ENCODE data around the gene ATAD2B.

ATAD2B gene

DNA sequence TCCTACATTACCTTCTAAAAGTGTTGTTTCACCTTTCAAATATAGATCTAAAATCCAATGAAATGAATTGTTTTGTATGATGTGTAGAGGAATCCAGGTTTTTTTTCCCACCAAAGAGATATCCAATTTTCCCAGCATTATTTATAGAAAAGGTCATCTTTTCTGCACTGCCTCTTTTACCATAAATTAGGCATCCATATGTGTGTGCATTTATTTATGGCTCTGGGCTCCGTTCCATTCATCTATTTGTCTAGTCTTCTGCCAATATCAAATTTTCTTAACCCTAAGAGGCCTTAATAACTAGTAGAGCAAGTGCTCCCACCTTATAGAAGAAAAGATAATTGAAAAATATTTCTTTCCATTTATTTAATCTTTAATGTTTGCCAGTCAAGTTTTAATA is 88.3 kb downstream of the ATAD2B start:
- DNase-seq = no peak

GRCh38 chr2:23837871-23838270 is 89.1 kb downstream of the ATAD2B start:
- DNase-seq = no peak

DNA sequence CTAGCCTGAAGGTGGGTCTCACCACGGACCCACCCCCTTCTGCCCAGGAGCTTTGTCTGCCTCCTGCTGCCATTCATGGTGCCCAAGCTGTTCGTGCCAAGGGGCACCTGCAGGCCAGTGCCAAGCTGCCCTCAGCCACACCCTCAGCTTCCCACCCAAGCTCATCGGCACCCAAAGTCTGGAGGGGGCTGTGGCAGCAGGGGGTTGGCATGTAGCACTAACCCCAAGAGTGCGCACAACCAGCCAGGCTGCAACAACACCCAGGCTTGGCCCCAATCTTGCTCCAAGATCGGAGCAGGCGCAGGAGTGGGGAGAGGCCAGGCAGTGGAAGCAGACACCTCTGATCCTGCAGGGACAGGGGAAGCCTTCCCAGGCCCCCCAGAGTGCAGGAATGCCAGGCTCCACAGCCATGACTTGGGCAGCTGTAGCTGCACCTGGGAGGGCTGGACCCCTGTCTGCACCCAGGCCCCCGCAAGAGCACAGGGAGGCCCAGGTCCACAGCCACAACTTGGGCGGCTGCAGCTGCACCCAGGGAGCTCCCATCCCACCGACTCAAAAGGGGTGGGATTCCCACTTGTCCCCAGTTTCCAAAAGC is 89.9 kb downstream of the ATAD2B start:
- no peak for DNase-seq

DNA sequence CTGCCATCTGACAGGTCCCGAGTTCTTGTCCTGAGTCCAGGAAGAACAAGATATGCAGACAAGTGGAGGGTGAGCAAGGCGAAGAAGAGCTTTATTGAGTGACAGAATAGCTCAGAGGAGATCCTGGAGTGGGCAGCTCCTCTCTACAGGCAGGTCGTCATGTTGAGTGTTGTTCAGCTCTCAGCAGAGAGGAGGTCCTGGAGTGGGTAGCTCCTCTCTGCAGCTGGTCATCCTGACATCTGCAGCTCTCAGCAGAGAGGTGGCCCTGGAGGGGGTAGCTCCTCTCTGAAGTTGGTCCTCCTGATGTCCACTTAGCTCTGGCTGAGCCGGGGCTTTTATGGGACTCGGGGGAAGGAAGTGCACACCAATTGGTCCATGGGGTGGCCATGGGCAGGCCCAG is 90.4 kb downstream of the ATAD2B start:
- no peak for DNase-seq

DNA sequence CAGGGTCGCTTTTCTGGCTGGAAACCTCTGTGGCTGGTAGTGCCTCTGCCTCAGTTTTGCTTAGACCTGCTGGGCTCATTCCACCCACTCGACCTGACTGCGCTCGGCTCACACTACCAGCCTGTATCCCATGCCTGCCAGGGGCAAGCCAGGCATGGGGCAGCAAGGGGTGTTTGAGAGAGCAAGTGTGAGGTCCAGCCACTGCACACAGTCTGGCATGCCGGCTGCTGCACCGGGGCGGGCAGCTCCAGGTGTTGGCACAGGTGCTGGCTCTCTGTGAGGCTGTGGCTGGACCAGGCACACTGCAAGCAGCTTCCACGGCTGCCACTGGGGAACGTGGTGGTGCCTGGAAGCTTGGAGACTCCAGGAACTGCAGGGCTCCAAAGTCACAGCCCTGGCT is 90.9 kb downstream of the ATAD2B start:
- no peak for DNase-seq

- no peak for DNase-seq
Observed at GRCh38 chr2:23835423-23835822, 91.5 kb downstream of the ATAD2B start.

GRCh38 chr2:23828986-23829385 is 97.9 kb downstream of the ATAD2B start:
- no peak for DNase-seq

DNA sequence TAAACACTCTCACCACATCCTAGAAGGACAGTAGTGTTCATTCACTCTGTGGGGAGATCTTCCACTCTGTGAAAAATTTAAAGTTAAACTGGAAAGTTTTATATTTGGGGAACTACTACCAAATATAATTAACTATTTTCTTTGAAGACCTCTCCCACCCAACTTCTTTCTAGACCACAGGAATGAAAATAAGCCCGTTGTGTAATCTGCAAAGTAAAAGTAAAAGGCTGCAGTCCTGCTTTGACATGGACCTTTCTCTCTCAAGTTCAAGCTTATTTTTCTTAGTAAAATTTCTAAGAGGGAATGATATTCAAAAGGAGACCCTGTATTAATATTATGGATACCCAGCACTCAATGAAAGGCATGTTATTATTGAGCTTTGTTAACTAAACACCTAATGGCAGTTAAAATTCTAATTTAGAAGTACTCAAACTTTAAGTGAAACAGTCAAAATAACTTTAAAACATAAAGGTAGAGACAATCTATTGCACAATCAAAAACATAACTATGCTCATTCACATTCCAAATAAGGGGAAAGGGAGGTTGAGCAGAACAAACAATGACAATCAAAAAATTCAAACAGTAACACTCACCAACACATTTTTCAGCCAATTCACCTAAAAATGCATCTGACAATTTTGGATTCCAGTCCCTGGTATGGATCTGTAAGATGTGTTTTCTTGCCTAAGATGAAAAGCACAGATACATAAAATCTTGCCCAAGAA is 98.5 kb downstream of the ATAD2B start:
- DNase-seq = no peak

- DNase-seq = no peak
Observed at GRCh38 chr2:23827287-23827686, 99.6 kb downstream of the ATAD2B start.

GRCh38 chr2:23826771-23827170 is 100.2 kb downstream of the ATAD2B start:
- no peak for DNase-seq

DNA sequence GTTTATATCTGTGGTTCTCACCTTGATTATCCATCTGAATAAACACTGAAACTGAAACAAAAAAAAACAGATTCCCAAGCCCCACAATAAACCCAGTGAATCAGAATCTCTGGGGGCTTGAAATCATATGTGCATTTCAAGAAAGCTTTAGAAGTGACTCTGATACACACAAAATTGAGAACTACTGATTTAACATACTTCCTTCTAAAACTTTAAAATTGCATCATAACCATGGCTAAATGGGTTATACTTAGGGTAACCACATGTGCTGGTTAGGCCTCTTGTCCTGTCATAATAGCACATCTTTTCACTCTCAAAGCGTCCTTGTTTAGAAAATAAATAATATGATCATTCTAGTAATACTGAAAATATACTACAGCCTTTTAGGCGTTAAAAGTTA is 100.9 kb downstream of the ATAD2B start:
- no peak for DNase-seq

DNA sequence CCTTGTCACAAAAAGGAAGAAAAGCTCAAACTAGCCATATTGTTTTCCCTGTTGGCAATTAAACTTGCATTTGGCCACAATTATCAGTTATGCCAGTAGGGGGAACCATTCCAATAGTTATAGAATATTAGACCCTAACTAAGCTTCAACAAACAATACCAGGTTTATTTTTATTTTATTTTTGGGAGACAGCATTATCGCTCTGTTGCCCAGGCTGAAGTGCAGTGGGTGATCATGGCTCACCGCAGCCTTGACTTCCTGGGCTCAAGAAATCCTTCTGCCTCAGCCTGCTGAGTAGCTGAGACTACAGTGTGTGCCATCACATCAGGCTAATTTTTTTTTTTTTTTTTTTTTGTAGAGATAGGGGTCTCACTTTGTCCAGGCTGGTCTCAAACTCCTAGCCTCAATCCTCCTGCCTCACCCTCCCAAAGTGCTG is 102.1 kb downstream of the ATAD2B start:
- no peak for DNase-seq

DNA sequence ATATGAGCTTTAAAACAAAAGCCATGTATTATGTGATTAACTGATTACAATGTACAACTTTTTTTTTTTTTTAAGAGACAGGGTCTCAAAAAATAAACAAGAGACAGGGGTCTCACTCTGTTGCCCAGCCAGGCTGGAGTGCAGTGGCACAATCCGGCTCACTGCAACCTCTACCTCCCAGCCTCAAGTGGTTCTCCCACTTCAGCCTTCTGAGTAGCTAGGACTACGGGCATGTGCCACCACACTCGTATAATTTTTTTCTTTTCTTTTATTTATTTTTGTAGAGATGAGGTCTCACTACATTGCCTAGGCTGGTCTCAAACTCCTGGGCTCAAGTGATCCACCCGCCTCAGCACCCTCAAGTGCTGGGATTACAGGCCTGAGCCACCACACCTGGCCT is 103.1 kb downstream of the ATAD2B start:
- no peak for DNase-seq

GRCh38 chr2:23814963-23815362 is 112.0 kb downstream of the ATAD2B start:
- no peak for DNase-seq

- no peak for DNase-seq
Observed at GRCh38 chr2:23813438-23813837, 113.5 kb downstream of the ATAD2B start.

- no peak for DNase-seq
Observed at GRCh38 chr2:23809150-23809549, 117.8 kb downstream of the ATAD2B start.

- no peak for DNase-seq
Observed at GRCh38 chr2:23806665-23807249, 120.2 kb downstream of the ATAD2B start.

DNA sequence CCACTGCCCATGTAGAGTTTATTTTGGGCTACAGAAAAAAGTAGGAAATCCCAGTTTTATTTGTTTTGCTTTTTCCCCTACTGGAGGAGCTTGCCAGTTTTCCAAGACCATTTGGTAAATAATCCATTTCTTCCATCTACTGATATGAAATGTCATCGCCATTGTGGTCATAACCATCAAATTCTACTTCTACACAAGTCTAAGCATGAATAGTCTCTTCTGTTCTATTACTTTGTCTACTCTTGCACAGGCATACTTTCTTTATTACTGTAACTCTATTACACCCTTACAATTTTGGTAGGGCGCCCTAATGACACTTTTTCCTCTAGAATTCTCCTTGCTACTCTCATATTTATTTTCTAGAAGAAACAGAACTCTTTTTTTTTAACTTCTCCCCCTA is 120.7 kb downstream of the ATAD2B start:
- DNase-seq = no peak

GRCh38 chr2:23803965-23804542 is 122.9 kb downstream of the ATAD2B start:
- peak in 1 of 56 donors; percentile 1 for DNase-seq

DNA sequence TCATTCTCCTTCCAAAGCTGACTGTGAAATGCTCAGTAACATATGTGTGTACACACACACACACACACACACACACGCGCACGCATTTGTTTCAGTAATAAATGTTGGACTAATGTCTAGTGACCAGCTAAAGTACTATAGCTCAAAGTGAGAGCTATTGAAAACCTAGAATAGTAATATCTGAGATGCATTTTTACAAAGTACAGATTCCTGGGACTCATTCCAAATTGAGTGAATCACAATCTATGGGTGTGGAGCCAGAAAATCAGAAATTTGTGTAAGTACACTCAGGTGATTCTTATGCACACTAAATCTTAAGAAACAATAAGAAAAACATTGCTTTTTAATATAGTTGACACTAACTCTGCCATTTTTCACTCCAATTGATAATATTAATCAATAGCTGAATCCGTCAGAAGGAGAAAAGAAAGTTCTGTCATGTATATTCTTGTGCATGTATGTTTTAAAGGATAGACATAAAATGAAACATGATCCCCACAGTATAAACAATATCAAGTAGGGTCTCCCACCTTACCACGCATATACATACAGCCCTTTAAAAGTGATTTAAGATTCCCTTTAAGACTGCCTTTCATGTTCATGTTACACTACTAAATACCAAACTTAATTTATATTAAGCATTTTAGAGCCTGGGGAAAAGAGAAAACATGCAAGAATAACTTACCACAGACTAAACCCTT is 123.5 kb downstream of the ATAD2B start:
- no peak for DNase-seq

DNA sequence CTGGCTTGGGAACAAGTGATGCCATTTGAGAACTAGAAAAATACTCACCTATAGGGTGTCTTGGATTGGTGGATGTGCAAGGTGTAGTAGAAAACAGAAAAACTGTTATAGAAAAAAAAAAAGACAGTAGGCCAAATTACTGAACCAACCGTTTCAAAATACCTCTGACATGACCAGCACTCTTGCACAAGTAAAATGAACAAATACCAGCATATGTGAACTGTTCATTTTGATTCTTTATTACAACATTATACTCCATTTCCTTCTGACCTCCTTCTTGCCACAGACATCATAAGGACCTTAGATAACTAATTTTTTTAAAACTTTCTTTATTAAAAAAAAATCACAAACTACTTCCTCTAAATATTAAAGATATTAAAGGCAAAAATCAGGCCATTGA is 125.5 kb downstream of the ATAD2B start:
- no peak for DNase-seq

GRCh38 chr2:23794234-23794633 is 132.7 kb downstream of the ATAD2B start:
- DNase-seq = no peak

Measured in amygdala (tissue), 56 donors.